CD8-positive, alpha-beta memory T cell (primary cell): ENCODE data around the gene COL4A1. TPM values are rescaled to one million over a fixed set of nuclear protein-coding genes. Genes with fewer than 3 reads are reported as not detected.

Source experiments
- CTCF ChIA-PET: fragments of 350-600 bp; sonication (Branson Sonifier 250); formaldehyde crosslinking; loops from one replicate; lab custom pipeline; 2021; ENCODE audit warnings: antibody characterized with exemption; lab: Charles Lee
- POLR2A ChIA-PET: fragments of 350-600 bp; sonication (Branson Sonifier 250); formaldehyde crosslinking; loops from one replicate; lab custom pipeline; 2021; ENCODE audit warnings: antibody characterized with exemption; lab: Charles Lee
- DNase-seq, 5 donors: peaks; one replicate each; pipeline versions ENCODE4 v3.0.0 to v3.0.0-alpha.2; 2020 to 2022; ENCODE audit warnings: mixed read lengths in 1 of 5
- H3K27ac ChIP-seq: one replicate; pipeline ENCODE4 v1.7.0; 2013; ENCODE audit warnings: low read depth, mild to moderate bottlenecking, low read length, moderate library complexity
- H3K27me3 ChIP-seq: 2 replicates; pipeline ENCODE4 v1.7.0; 2013; ENCODE audit warnings: low read length, mild to moderate bottlenecking; ENCODE audit not compliant: insufficient read depth, poor library complexity, severe bottlenecking
- H3K36me3 ChIP-seq: 2 replicates; pipeline ENCODE4 v1.7.0; 2013; ENCODE audit warnings: mild to moderate bottlenecking, low read length, moderate library complexity; ENCODE audit not compliant: insufficient read depth
- H3K4me1 ChIP-seq: 2 replicates; pipeline ENCODE4 v1.7.0; 2013; ENCODE audit warnings: mild to moderate bottlenecking, low read length, moderate library complexity; ENCODE audit not compliant: insufficient read depth
- H3K4me3 ChIP-seq: 2 replicates; pipeline ENCODE4 v1.7.0; 2013; ENCODE audit warnings: mild to moderate bottlenecking, low read length
- H3K9me3 ChIP-seq: 2 replicates; pipeline ENCODE4 v1.7.0; 2013; ENCODE audit warnings: mild to moderate bottlenecking, low read length
- H3K27ac Mint-ChIP-seq, 8 donors: one replicate each; pipeline ENCODE4 v1.8.0; 2020 to 2021; ENCODE audit warnings: mixed read lengths in 8 of 8, mild to moderate bottlenecking in 6 of 8, inconsistent platforms in 3 of 8, moderate library complexity in 3 of 8
- H3K27me3 Mint-ChIP-seq, 2 donors: one replicate each; pipeline ENCODE4 v1.8.0; 2020 to 2021; ENCODE audit warnings: mixed read lengths in 2 of 2, mild to moderate bottlenecking in 1 of 2, moderate library complexity in 1 of 2
- H3K36me3 Mint-ChIP-seq, 3 donors: one replicate each; pipeline ENCODE4 v1.8.0; 2020 to 2021; ENCODE audit warnings: mixed read lengths in 3 of 3, inconsistent platforms in 1 of 3, mild to moderate bottlenecking in 1 of 3
- H3K4me1 Mint-ChIP-seq, 3 donors: one replicate each; pipeline ENCODE4 v1.8.0; 2020 to 2021; ENCODE audit warnings: mixed read lengths in 3 of 3, inconsistent platforms in 1 of 3, mild to moderate bottlenecking in 1 of 3
- H3K4me3 Mint-ChIP-seq, 7 donors: one replicate each; pipeline ENCODE4 v1.8.0; 2020 to 2021; ENCODE audit warnings: mixed read lengths in 7 of 7, mild to moderate bottlenecking in 6 of 7, moderate library complexity in 4 of 7, inconsistent platforms in 2 of 7
- H3K9me3 Mint-ChIP-seq, 5 donors: one replicate each; pipeline ENCODE4 v1.8.0; 2020 to 2022; ENCODE audit warnings: mixed read lengths in 5 of 5, mild to moderate bottlenecking in 3 of 5, moderate library complexity in 2 of 5, inconsistent platforms in 1 of 5
- polyA plus RNA-seq: library from polyadenylated mRNA; unstranded; fragments of 300-500 nt; fragmentation: Illumina TruSeq; gene quantifications from one replicate; pipeline ENCODE4 v1.2.3, GENCODE V29; 2021
- total RNA-seq, 2 experiments: library from RNA; stranded (reverse); gene quantifications; one replicate each; pipeline ENCODE4 v1.2.3, GENCODE V29; 2021

The COL4A1 gene
- total and polyA plus RNA-seq, 3 experiments from 2014 or later = not detected

- Mint-ChIP-seq H3K9me3 (no peaks in the 10 kb centered on the region), H3K4me3 (no peak overlapping the region), H3K4me1 (peaks cover 0 to 11% (median 0%) of the 10 kb centered on the region in 3 donors), H3K36me3 (no peaks in the 10 kb centered on the region), H3K27me3 (peaks cover 37 to 55% of the 10 kb centered on the region in 2 donors), H3K27ac (no peak overlapping the region)
- CTCF ChIA-PET = no interaction called here
- Histone ChIP-seq H3K4me1 (no peaks in the 10 kb centered on the region), H3K4me3 (no peak overlapping the region), H3K27ac (no peak overlapping the region), H3K27me3 (peaks cover 3% of the 10 kb centered on the region), H3K36me3 (no peaks in the 10 kb centered on the region), H3K9me3 (no peaks in the 10 kb centered on the region)
- DNase-seq = no peak
- POLR2A ChIA-PET = no interaction called here
Observed at GRCh38 chr13:110312339-110313031, 5.5 kb upstream of the COL4A1 start.

DNA sequence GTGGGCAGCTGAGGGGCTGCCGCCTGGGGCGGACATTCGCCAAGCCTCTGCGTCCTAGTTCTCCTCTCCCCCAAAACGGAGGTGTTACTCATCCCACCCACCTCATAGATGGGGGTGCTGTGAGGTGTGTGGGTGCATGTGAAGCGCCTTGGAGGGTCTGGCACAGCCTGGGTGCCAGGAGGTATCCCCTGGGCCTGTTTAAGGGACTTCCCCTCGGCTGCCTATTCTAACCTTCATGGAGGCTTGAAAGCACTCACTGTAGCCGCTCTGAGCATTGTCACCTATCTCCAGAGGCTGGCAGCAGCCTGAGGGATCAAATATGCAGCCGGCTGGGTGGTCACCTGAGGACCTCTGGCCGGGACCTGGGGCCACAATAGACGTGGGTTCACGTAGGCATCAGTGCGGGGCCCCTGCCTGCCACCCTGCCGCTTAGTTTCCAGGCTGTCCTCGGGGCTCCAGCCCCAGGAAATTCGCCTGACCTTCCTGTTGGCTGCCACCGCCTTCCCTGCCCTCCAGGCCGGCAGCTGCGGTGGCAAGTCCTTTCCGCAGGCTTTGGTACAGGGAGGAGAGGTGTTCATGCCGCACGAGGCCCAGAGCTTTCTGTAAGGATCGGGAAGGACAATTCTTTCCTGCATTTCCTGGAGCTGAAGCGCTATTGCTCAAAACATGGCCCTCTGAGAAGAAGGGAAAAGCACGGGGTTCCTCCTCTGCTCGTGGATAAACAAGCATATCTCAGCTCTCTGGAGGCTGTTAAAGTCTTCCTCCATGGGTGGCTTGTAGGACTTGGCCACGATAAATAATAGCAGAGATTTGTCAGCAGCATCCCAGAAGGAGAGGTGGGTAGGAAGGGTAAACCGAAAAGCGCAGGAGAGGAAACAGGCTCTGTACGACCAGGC, 4.7 kb upstream of the COL4A1 start:
- Histone ChIP-seq H3K4me1 (no peaks in the 10 kb centered on the region), H3K27me3 (peaks cover 3% of the 10 kb centered on the region), H3K27ac (no peak overlapping the region), H3K9me3 (no peaks in the 10 kb centered on the region), H3K36me3 (no peaks in the 10 kb centered on the region), H3K4me3 (no peak overlapping the region)
- no peak overlapping the region for H3K27ac Mint-ChIP-seq
- H3K4me3 Mint-ChIP-seq = no peak overlapping the region
- H3K27me3 Mint-ChIP-seq = peaks cover 33 to 51% of the 10 kb centered on the region in 2 donors
- DNase-seq = no peak
- POLR2A ChIA-PET = no interaction called here
- CTCF ChIA-PET = no interaction called here
- H3K36me3 Mint-ChIP-seq = no peaks in the 10 kb centered on the region
- H3K9me3 Mint-ChIP-seq = no peaks in the 10 kb centered on the region
- H3K4me1 Mint-ChIP-seq = peaks cover 0 to 11% (median 0%) of the 10 kb centered on the region in 3 donors

GRCh38 chr13:110310541-110311442, 3.8 kb upstream of the COL4A1 start:
- H3K27me3 Mint-ChIP-seq = peaks cover 35 to 54% of the 10 kb centered on the region in 2 donors
- POLR2A ChIA-PET = no interaction called here
- H3K27ac Mint-ChIP-seq = no peak overlapping the region

DNA sequence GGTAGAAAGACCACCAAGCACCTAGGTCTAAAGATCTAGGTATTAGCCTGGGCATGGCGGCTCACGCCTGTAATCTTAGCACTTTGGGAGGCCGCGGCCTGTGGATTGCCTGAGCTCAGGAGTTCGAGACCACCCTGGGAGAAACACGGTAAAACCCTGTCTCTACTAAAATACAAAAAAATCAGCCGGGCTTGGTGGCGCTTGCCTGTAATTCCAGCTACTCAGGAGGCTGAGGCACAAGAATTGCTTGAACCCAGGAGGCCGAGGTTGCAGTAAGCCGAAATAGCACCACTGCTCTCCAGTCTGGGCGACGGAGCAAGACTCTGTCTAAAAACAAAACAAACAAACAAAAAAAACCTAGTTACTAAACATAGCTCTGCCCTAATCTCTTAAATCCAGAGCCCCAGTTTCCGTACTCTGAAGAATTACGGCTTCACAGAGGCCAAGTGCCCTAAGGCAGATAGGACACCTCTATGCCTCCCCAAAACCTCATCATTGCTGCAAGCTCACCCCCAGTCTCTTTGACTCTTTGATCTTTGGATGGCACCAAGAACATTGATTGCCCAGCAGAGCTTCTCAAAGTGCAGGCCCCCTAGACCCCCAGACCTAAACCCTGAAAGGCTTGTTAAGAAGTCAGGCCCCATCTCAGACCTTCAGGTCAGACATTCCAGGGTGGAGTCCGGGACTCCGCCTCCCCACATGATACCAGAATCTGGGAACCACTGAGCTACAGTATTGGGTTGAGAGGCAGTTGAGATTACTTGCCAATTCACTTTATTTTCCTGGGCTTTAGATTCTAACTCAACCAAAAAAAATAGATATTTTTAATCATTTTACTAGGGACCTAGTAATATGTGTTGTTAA, 2.9 kb upstream of the COL4A1 start:
- ChIA-PET POLR2A (no interaction called here), CTCF (no interaction called here)
- Histone ChIP-seq H3K27ac (no peak overlapping the region), H3K36me3 (no peaks in the 10 kb centered on the region), H3K9me3 (no peaks in the 10 kb centered on the region), H3K4me3 (no peak overlapping the region), H3K27me3 (peaks cover 3% of the 10 kb centered on the region), H3K4me1 (no peaks in the 10 kb centered on the region)
- Mint-ChIP-seq H3K27ac (no peak overlapping the region), H3K4me1 (peaks cover 0 to 11% (median 5%) of the 10 kb centered on the region in 3 donors), H3K27me3 (peaks cover 36 to 63% of the 10 kb centered on the region in 2 donors), H3K4me3 (no peak overlapping the region), H3K9me3 (no peaks in the 10 kb centered on the region), H3K36me3 (no peaks in the 10 kb centered on the region)
- DNase-seq = no peak

More at GRCh38 chr13:110310541-110311442, 3.8 kb upstream of the COL4A1 start:
- H3K36me3 Mint-ChIP-seq = no peaks in the 10 kb centered on the region
- peaks cover 0 to 11% (median 1%) of the 10 kb centered on the region in 3 donors for H3K4me1 Mint-ChIP-seq
- Histone ChIP-seq H3K4me3 (no peak overlapping the region), H3K27ac (no peak overlapping the region), H3K36me3 (no peaks in the 10 kb centered on the region), H3K27me3 (peaks cover 3% of the 10 kb centered on the region), H3K9me3 (no peaks in the 10 kb centered on the region), H3K4me1 (no peaks in the 10 kb centered on the region)
- no peak for DNase-seq
- CTCF ChIA-PET = no interaction called here
- no peaks in the 10 kb centered on the region for H3K9me3 Mint-ChIP-seq
- no peak overlapping the region for H3K4me3 Mint-ChIP-seq

GRCh38 chr13:110308656-110309359, 1.9 kb upstream of the COL4A1 start:
- DNase-seq = no peak
- Mint-ChIP-seq H3K4me1 (peaks cover 0 to 11% (median 5%) of the 10 kb centered on the region in 3 donors), H3K9me3 (no peaks in the 10 kb centered on the region), H3K27me3 (peaks cover 34 to 67% of the 10 kb centered on the region in 2 donors), H3K36me3 (no peaks in the 10 kb centered on the region), H3K4me3 (no peak overlapping the region), H3K27ac (no peak overlapping the region)
- CTCF ChIA-PET = no interaction called here
- H3K36me3 ChIP-seq = no peaks in the 10 kb centered on the region
- H3K4me1 ChIP-seq = no peaks in the 10 kb centered on the region
- POLR2A ChIA-PET = no interaction called here
- peaks cover 7% of the 10 kb centered on the region for H3K27me3 ChIP-seq
- H3K27ac ChIP-seq = no peak overlapping the region
- H3K9me3 ChIP-seq = no peaks in the 10 kb centered on the region
- H3K4me3 ChIP-seq = no peak overlapping the region

DNA sequence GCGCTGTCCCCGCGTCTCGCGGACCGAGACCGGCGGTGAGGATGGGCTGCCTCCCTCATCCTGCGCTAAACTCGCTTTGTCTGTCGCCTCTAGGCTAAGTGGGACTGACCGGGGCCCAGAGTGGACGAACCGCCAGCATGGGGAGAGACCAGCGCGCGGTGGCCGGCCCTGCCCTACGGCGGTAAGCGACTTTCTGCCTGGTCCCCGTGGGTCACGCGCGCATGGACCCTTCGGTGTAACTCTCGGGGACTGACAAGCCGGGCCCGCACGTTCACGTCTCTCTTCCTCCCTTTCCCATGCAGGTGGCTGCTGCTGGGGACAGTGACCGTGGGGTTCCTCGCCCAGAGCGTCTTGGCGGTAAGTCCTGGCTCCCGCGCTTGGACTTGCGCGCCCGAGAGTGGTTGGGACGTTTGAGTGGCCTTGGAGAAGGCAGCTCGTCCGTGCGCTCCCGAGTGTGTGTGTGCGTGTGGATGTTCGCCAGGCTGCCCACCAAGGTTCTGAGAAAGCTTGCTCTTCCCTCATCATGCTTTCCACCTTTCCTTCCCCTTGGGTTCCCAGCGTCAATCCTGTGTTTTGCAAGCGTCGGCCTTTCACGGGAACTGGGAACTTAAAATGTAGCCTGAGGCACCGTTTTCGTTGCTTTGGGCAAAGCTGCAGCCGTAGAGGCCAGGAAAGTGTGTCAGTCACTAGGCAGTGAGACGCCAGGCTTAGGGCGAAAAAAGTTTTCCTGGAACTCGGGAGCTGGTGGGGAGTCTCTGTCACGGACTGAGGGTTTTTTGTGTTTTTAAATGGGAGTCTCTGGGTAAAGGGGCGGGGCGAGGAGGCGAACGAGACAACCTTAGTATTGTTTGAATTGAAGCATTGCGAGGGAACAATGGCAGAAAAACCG, 1.1 kb upstream of the COL4A1 start:
- DNase-seq = no peak
- no peak overlapping the region for H3K27ac Mint-ChIP-seq
- no peak overlapping the region for H3K4me3 Mint-ChIP-seq
- POLR2A ChIA-PET = no interaction called here
- no peaks in the 10 kb centered on the region for H3K9me3 Mint-ChIP-seq
- Histone ChIP-seq H3K4me1 (no peaks in the 10 kb centered on the region), H3K27ac (no peak overlapping the region), H3K4me3 (no peak overlapping the region), H3K27me3 (peaks cover 7% of the 10 kb centered on the region), H3K9me3 (no peaks in the 10 kb centered on the region), H3K36me3 (no peaks in the 10 kb centered on the region)
- CTCF ChIA-PET = no interaction called here
- no peaks in the 10 kb centered on the region for H3K36me3 Mint-ChIP-seq
- H3K4me1 Mint-ChIP-seq = peaks cover 0 to 11% (median 5%) of the 10 kb centered on the region in 3 donors
- peaks cover 34 to 72% of the 10 kb centered on the region in 2 donors for H3K27me3 Mint-ChIP-seq
